GM21367 (cell line): ENCODE results near the gene BMF.
A peak's percentile ranks its signal among the peaks of the same experiment; 100 is the strongest.

Source experiments
- ATAC-seq: cut with Tn5 transposase; IDR thresholded peaks from one replicate; pipeline ENCODE4 v1.9.1; 2021; ENCODE audit not compliant: unreplicated experiment

The BMF gene

GRCh38 chr15:40104296-40104864 is 4.3 kb downstream of the BMF start:
- ATAC-seq, result no peak

- no peak for ATAC-seq
Measured at GRCh38 chr15:40103864-40104271, 4.8 kb downstream of the BMF start.

GRCh38 chr15:40102897-40103858 is 5.5 kb downstream of the BMF start:
- no peak for ATAC-seq

- no peak for ATAC-seq
Measured at GRCh38 chr15:40100947-40101905, 7.5 kb downstream of the BMF start.

GRCh38 chr15:40100123-40100946 is 8.3 kb downstream of the BMF start:
- ATAC-seq, result no peak

- peak; percentile 58 for ATAC-seq
Measured at GRCh38 chr15:40098489-40099261, 10.0 kb downstream of the BMF start.

GRCh38 chr15:40097968-40098476 is 10.7 kb downstream of the BMF start:
- no peak for ATAC-seq

- no peak for ATAC-seq
Measured at GRCh38 chr15:40097096-40097967, 11.3 kb downstream of the BMF start.

GRCh38 chr15:40096094-40096891 is 12.4 kb downstream of the BMF start:
- ATAC-seq, result no peak

GRCh38 chr15:40095371-40096093 is 13.1 kb downstream of the BMF start:
- no peak for ATAC-seq

GRCh38 chr15:40094156-40094555 is 14.5 kb downstream of the BMF start:
- no peak for ATAC-seq

- ATAC-seq, result no peak
Measured at GRCh38 chr15:40092979-40093869, 15.5 kb downstream of the BMF start.

GRCh38 chr15:40092256-40092978 is 16.3 kb downstream of the BMF start:
- no peak for ATAC-seq

GRCh38 chr15:40091861-40092255 is 16.8 kb downstream of the BMF start:
- ATAC-seq, result no peak

GRCh38 chr15:40090774-40091455 is 17.8 kb downstream of the BMF start:
- ATAC-seq, result no peak
